Activated T-cell treated with anti-CD3 and anti-CD28 coated beads, Interleukin-2, amount 50 U/mL, for 1 hour (primary cell): Measurements from ENCODE around the gene RASL10A.

ENCODE experiments used
- DNase-seq: peaks from one replicate; pipeline ENCODE4 v3.0.0-alpha.2; 2020

Gene RASL10A

DNA sequence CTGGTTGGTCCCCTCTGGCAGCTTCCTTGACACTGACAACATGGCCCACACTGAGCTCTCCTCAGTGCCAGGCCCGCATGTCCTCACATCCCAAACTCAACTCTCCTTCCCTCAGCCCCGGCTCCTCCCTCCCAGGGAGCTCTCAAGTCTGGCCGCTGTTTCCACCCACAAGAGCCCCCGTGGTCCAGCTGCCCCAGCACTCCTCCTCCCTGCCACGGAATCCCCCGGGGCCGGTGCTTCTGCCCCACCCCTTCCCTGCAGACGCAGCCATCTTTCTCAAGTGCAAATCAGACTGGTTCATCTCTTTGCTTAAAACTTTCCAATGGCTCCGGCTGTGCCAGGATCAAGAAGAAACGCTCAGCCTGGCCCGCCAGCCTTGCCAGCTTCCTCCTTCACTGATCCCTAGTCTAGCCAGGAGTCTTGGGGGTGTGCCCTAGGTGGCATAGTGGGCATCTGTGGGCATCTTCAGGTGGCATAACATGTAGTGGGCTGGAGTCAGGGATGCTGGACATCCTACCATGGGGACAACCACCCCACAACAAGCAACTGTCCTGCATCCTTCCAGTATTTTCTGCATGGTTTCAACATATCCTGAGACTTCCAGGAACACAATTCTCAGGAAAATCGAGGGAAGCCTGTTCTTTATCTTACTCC, 22.3 kb upstream of the RASL10A start:
- DNase-seq, result no peak

- no peak for DNase-seq
Measured at GRCh38 chr22:29336751-29337490, 21.4 kb upstream of the RASL10A start.

- no peak for DNase-seq
Measured at GRCh38 chr22:29335656-29336055, 20.2 kb upstream of the RASL10A start.

- DNase-seq, result no peak
Measured at GRCh38 chr22:29334696-29335344, 19.3 kb upstream of the RASL10A start.

DNA sequence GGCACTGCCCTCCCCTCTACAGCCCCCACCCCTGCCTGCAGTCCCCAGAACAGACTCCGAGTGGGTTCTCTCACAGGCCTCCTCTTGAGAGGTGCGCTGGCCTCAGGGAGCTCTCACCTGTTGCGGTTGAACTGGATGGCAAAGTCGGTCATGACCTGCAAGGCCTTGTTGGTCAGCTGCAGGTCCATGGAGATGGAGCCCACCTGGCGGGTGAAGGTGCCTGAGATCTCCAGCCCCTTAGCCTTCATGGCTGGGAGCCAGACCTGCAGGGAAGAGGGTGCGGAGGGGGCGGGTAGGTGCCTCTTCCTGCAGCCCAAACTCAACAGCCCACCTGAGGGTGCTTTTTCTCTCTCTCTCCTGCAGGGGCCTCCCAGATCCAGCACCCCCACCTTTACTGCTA, 18.7 kb upstream of the RASL10A start:
- no peak for DNase-seq

DNA sequence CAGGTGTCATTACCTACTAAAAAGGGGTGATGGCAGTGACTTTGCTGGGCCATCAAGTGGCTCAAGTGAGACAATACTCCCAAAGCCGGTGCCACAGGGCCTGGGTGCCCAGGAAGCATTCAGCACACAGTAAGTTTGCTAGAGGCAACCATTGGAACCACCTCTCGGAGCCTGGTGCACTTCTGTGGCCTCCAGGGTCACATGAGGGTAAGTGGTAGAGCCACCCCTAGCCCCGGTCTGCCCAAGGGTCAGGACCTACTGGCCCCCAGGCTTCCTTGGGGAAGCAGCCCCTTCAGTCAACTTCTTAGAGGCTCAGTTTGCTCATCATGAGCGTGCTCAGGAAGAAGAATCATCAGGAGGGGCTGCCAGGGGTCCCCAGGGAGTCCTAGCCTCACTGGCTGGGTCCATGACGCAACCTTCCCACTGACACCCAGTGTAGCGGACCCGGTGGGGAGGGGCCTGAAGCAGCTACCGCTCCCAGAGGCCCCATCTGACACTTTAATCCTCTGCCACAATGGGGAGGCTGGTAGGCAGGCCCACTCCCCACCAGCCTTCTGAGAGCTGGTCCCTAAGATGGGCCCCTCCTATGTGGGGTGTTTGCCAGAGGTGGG, 17.5 kb upstream of the RASL10A start:
- no peak for DNase-seq

DNA sequence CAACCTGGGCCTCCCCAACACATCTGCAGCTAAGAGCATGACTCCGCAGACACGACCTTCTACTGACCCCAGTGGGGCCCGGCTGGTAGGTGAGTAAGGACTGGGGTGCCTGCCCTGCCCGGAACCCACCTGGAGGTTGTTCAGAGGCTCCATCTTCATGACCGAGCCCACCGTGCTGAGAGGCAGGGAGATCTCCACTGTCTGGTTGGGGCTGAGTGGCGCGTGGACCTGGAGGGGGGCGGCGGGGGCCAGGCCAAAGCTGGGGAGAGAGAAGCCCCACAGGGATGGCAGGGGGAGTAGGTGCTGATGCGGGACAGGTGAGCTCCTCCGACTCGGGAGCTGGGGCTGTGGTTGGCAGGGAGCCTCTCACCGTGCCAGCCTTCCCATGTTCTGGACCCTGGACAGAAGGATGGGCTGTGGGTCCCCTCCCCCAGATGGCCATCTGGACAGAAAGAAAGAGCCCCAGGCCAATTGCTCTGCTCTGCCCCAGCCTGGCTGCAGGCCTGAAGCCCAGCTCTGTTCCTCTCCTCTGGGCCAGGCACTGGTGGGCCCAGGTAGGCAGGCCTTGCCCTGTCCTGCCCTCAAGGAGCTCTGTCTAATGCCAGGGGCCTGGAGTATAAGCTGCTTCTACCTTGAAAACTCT, 16.3 kb upstream of the RASL10A start:
- no peak for DNase-seq

DNA sequence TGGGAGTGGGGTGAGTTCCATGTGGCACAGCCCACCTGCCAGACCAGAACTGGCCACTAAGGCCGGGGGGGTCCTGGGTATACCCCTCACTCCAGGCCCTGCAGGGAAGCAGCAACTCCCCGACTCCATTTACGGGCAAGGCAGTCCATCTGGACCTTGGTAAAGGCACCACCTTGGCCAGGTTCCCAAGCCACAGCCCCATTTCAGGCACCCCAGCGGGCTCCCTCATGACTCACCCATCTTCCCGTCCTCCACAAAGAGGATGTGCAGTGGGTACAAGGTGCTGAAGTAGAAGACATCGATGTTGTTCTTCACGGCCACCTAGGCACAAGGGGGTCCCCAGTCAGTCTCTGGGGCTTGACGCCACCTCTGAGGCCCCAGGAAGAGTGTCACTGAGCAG, 15.7 kb upstream of the RASL10A start:
- DNase-seq, result no peak

GRCh38 chr22:29330753-29331152, 15.3 kb upstream of the RASL10A start:
- DNase-seq, result no peak

DNA sequence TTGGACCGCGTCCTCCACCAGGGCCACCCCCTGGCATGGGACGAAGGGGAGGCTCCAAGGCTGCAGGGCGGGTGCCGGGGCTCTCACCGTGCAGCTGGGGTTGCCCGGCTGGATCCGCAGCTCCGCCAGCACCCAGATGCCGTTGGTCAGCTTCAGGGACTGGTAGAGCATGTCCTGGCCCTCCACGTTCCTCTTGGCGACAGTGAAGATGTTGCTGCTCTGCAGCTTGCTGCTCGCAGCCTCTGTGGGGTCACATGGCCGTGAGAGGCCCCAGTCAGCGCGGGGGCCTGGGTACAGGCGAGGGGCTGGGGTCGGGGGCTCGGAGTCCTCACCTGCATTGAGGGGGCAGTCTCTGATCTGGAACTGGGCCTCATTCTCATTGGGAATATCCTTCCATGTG, 14.8 kb upstream of the RASL10A start:
- DNase-seq, result no peak

- DNase-seq, result no peak
Measured at GRCh38 chr22:29329581-29329980, 14.1 kb upstream of the RASL10A start.

- DNase-seq, result no peak
Measured at GRCh38 chr22:29328566-29329500, 13.3 kb upstream of the RASL10A start.

GRCh38 chr22:29328055-29328454, 12.6 kb upstream of the RASL10A start:
- no peak for DNase-seq

- no peak for DNase-seq
Measured at GRCh38 chr22:29327089-29327764, 11.7 kb upstream of the RASL10A start.

DNA sequence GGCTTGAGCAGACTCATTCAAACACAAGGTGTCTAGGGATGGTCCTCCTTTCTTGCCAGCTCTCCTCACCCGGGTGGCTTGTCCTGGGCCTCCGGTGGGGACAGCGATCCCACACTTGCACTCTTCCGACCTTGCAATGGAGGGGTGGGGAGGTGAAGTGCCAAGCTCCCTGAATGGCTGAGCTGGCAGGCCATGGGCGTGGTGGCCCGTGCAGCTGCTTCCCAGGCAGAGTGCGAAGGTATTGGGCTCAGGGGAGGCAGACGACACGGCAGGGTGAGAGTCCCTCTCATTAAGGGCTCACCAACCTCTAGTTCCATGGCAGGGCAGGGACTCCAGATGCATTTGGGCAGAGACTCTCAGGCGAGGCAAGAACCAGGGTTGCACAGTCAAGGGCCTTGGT, 11.0 kb upstream of the RASL10A start:
- no peak for DNase-seq

DNA sequence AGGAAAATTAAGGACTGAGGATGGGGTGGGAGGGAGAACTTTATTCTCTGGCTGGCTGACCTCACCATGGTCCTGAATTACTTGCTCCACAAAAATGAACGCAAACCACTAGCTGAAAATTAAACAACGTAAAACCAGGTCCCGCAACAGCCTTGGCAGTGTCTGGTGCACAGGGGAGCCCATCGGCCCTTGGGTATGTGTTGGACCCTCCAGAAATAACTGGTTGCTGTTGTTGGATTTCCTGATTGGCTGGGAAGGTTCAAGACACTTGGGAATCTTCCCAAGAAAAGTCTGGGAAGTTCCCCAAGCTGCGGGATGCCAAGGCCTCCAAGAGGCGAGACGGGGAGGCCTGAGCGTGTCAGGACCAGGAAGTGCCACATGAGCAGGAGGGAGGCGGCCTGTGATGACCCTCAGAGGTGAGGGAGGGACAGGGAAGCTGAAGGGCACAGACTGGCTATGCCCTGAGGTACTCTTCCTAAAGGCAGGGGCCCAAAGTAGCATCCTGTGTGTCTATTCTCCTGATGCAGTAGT, 10.4 kb upstream of the RASL10A start:
- no peak for DNase-seq

GRCh38 chr22:29325356-29325755, 9.9 kb upstream of the RASL10A start:
- DNase-seq, result no peak

GRCh38 chr22:29323641-29324040, 8.1 kb upstream of the RASL10A start:
- no peak for DNase-seq

DNA sequence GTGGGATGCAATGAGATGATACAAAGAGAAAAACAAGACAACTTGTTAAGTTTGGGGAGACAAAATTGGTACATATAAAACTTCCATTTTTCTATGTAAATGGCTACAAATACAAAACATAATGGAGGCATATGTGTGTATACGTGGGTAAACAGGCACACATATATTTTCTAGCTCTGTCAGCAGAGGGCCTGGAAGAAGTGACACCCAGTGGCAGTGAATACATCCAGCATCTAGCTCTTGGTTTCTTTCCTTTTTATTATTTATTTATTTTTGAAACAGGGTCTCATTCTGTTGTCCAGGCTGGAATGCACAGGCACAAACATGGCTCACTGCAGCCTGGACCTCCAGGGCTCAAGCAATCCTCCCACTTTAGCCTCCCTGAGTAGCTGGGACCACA, 5.0 kb upstream of the RASL10A start:
- DNase-seq, result no peak

- DNase-seq, result no peak
Measured at GRCh38 chr22:29319072-29319471, 3.6 kb upstream of the RASL10A start.

DNA sequence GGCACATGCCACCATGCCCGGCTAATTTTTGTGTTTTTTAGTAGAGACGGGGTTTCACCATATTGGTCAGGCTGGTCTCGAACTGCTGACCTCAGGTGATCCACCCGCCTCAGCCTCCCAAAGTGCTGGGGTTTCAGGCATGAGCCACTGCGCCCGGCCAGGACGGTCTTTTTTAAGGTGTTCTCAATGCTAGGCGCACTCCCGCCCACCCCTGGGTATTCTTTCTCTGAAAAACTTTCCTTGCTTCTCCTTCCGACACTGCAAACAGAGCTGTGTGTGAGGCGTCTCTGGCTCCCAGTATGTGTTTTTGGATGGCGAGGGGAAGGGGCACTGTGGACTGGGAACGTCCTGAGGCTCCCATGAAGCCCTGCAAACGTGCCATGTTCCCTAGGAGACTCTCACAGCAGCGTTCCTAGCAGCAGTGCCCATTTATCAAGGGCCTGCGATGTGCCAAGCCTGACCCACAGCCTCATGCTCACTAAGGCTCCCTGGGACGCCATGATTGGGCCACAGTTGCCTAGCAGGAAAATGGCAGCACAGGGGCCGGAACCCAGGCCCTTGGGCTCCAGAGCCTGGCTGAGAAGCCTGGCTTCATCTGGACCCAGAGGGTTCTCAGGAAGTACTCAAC, 2.4 kb upstream of the RASL10A start:
- no peak for DNase-seq
